ENCODE data around the gene CYB5RL. TPM values are rescaled to one million over a fixed set of nuclear protein-coding genes. Genes with fewer than 3 reads are reported as not detected.
A peak's percentile ranks its signal among the peaks of the same experiment; 100 is the strongest.

The CYB5RL gene
- total and polyA plus RNA-seq, 10 donors = 1.3 to 15.1 (median 8.9) TPM

GRCh38 chr1:54178296-54179070 is 21.3 kb downstream of the CYB5RL start:
- Histone ChIP-seq H3K27ac (no peak overlapping the region), H3K36me3 (peaks cover 0 to 84% (median 13%) of the 10 kb centered on the region in 6 donors), H3K9me3 (no peaks in the 10 kb centered on the region), H3K4me3 (no peak overlapping the region), H3K27me3 (replicated peaks in 1 of 7) (no peaks in the 10 kb centered on the region), H3K4me1 (peaks cover 0 to 9% (median 6%) of the 10 kb centered on the region in 6 donors)
- DNase-seq = peak; percentile 62
- TF ChIP-seq POLR2AphosphoS5 (IDR thresholded peaks at IDR 0.05) (no peak), CTCF (IDR thresholded peaks at IDR 0.05 in 8 of 11, conservative IDR thresholded peaks at IDR 0.05 in 3 of 11) (no peak), POLR2A (IDR thresholded peaks at IDR 0.05) (no peak)
- intact Hi-C loops (cut with DNase I; ENCODE audit: low total_unique reads) = no loop called here
- WGBS, 5 donors = 70 to 91% (median 86%) methylated on average over 7 to 9 of the region's 9 CpGs

GRCh38 chr1:54177726-54178125 is 22.1 kb downstream of the CYB5RL start:
- no peaks in the 10 kb centered on the region for H3K27me3 ChIP-seq (replicated peaks in 1 of 7)
- no peak overlapping the region for H3K4me3 ChIP-seq
- H3K9me3 ChIP-seq = no peaks in the 10 kb centered on the region
- no peak overlapping the region for H3K27ac ChIP-seq
- intact Hi-C loops (cut with DNase I; ENCODE audit: low total_unique reads) = no loop called here
- no peak for TF ChIP-seq POLR2AphosphoS5 (IDR thresholded peaks at IDR 0.05)
- TF ChIP-seq POLR2A (IDR thresholded peaks at IDR 0.05) = no peak
- TF ChIP-seq CTCF (IDR thresholded peaks at IDR 0.05 in 8 of 11, conservative IDR thresholded peaks at IDR 0.05 in 3 of 11) = no peak
- peaks cover 0 to 81% (median 13%) of the 10 kb centered on the region in 6 donors for H3K36me3 ChIP-seq
- 91 to 97% (median 94%) methylated on average over 4 to 8 of the region's 8 CpGs for WGBS, 5 donors
- peak; percentile 50 for DNase-seq
- peaks cover 0 to 17% (median 12%) of the 10 kb centered on the region in 6 donors for H3K4me1 ChIP-seq

DNA sequence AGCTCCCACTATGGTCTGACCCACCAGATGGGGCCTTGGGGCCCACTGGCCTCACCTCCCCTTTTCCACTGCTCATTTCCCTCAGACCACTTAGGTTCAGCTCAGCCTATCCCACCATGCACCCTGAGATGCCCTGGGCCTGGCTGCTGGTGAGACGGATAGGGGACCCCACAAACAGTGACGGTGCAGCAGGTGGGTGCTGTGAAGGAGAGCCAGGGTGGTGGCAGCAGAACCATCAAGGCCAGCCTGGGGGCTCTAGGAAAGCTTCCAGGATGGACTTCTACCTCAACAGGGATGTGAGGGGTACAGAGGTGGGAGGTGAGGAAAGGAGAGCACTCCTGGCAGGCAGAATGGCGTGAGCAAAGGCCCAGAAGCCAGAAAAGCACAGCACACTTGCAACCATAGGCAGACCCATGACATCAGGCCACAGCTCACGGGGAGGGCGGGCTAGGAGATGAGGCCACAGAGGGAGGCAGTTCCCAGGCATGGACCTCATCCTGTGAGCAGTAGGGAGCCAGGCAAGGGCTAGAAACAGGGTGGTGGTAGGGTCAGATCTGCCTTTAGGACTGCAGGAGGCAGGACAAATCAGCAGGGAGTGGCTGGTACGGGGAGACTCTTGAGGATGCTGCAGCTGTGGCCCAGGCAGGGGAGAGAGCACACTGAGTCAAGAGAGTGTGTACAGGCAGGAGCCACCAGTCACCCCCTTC is 23.1 kb downstream of the CYB5RL start:
- H3K4me1 ChIP-seq = peaks cover 3 to 21% (median 14%) of the 10 kb centered on the region in 6 donors
- WGBS, 5 donors = 87 to 100% (median 95%) methylated on average over 5 to 6 of the region's 6 CpGs
- no peak overlapping the region for H3K27ac ChIP-seq
- H3K4me3 ChIP-seq = no peak overlapping the region
- intact Hi-C loops (cut with DNase I; ENCODE audit: low total_unique reads) = no loop called here
- peak; percentile 51 for DNase-seq
- H3K27me3 ChIP-seq (replicated peaks in 1 of 7) = no peaks in the 10 kb centered on the region
- no peaks in the 10 kb centered on the region for H3K9me3 ChIP-seq
- peaks cover 0 to 81% (median 13%) of the 10 kb centered on the region in 6 donors for H3K36me3 ChIP-seq
- no peak for TF ChIP-seq CTCF (IDR thresholded peaks at IDR 0.05 in 8 of 11, conservative IDR thresholded peaks at IDR 0.05 in 3 of 11)
- no peak for TF ChIP-seq POLR2AphosphoS5 (IDR thresholded peaks at IDR 0.05)
- TF ChIP-seq POLR2A (IDR thresholded peaks at IDR 0.05) = no peak

DNA sequence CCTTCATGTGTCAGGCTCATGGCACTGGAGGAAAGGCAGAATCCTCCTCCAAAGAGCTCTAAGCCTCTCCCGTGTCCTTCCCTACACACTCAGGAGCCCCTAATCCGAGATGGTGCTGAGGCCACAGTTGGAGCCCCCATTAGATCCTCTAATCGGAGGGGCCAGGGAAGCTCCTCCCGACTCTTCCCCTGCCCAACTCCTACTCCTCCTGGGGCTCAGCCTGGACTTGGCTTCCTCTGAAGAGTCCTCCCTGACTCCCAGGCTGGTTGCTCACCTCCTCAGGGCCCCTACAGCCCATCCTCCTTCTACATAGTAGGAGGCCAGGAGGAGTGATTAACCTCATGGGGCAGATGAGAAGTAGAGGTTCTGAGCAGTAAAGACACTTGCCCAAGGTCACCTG is 25.7 kb downstream of the CYB5RL start:
- peaks cover 0 to 68% (median 13%) of the 10 kb centered on the region in 6 donors for H3K36me3 ChIP-seq
- peaks cover 3 to 29% (median 14%) of the 10 kb centered on the region in 6 donors for H3K4me1 ChIP-seq
- WGBS, 5 donors = 89 to 97% (median 91%) methylated on average over 4 of the region's 4 CpGs
- TF ChIP-seq POLR2A (IDR thresholded peaks at IDR 0.05) (no peak), POLR2AphosphoS5 (IDR thresholded peaks at IDR 0.05) (no peak), CTCF (IDR thresholded peaks at IDR 0.05 in 8 of 11, conservative IDR thresholded peaks at IDR 0.05 in 3 of 11) (no peak)
- no peak overlapping the region for H3K4me3 ChIP-seq
- H3K9me3 ChIP-seq = no peaks in the 10 kb centered on the region
- H3K27me3 ChIP-seq (replicated peaks in 1 of 7) = no peaks in the 10 kb centered on the region
- intact Hi-C loops (cut with DNase I; ENCODE audit: low total_unique reads) = no loop called here
- DNase-seq = peak; percentile 64
- peak overlapping the region in 6 of 8 donors; percentile 47 to 75 (median 71) for H3K27ac ChIP-seq
